CD4-positive, alpha-beta T cell (primary cell): ENCODE measurements around the gene PRIMA1. TPM values are rescaled to one million over a fixed set of nuclear protein-coding genes. Genes with fewer than 3 reads are reported as not detected.

Source experiments
- ATAC-seq: fragments of 200-7000 bp; cut with Tn5 transposase; one replicate; pipeline ENCODE4 v1.10.0; 2022; ENCODE audit warnings: mild to moderate bottlenecking; ENCODE audit not compliant: poor library complexity
- CTCF ChIA-PET: fragments of 350-600 bp; sonication (Branson Sonifier 250); formaldehyde crosslinking; loops from one replicate; lab custom pipeline; 2021; ENCODE audit warnings: antibody characterized with exemption, inconsistent platforms; lab: Charles Lee
- POLR2A ChIA-PET: fragments of 350-600 bp; sonication (Branson Sonifier 250); formaldehyde crosslinking; loops from one replicate; lab custom pipeline; 2021; ENCODE audit warnings: antibody characterized with exemption, inconsistent platforms; lab: Charles Lee
- DNase-seq, 14 experiments: peaks; one replicate each; pipeline ENCODE4 v3.0.0-alpha.2; 2013 to 2020; ENCODE audit warnings: mixed read lengths in 2 of 14
- H3K27ac ChIP-seq, 2 donors: one replicate each; pipeline versions ENCODE4 v1.5.1 to v1.7.0; 2013; ENCODE audit warnings: low read length in 2 of 2, low read depth in 1 of 2, mild to moderate bottlenecking in 1 of 2
- H3K27me3 ChIP-seq, 2 experiments: 1 replicate in 1 of 2; 2 replicates in 1 of 2; pipeline versions ENCODE4 v1.6.1 to v1.7.0; 2013; ENCODE audit warnings: low read length in 2 of 2, control low read depth in 1 of 2, mild to moderate bottlenecking in 1 of 2, moderate library complexity in 1 of 2; ENCODE audit not compliant: insufficient read depth in 2 of 2, control insufficient read depth in 1 of 2
- H3K36me3 ChIP-seq: one replicate; pipeline ENCODE4 v1.6.1; 2013; ENCODE audit warnings: low read length, control low read depth; ENCODE audit not compliant: insufficient read depth
- H3K4me1 ChIP-seq: one replicate; pipeline ENCODE4 v1.6.1; 2013; ENCODE audit warnings: low read length, control low read depth; ENCODE audit not compliant: insufficient read depth
- H3K4me3 ChIP-seq: one replicate; pipeline ENCODE4 v1.5.1; 2013; ENCODE audit warnings: mild to moderate bottlenecking, low read length, moderate library complexity
- H3K9me3 ChIP-seq, 2 experiments: 1 replicate in 1 of 2; 2 replicates in 1 of 2; pipeline versions ENCODE4 v1.6.1 to v1.7.0; 2013; ENCODE audit warnings: low read length in 2 of 2, mild to moderate bottlenecking in 2 of 2, control low read depth in 1 of 2, moderate library complexity in 1 of 2; ENCODE audit not compliant: control insufficient read depth in 1 of 2, insufficient read depth in 1 of 2
- H3K27ac Mint-ChIP-seq: one replicate; pipeline ENCODE4 v1.8.0; 2020; ENCODE audit warnings: mixed read lengths
- H3K27me3 Mint-ChIP-seq: one replicate; pipeline ENCODE4 v1.8.0; 2021; ENCODE audit warnings: mixed read lengths
- H3K36me3 Mint-ChIP-seq: one replicate; pipeline ENCODE4 v1.8.0; 2021; ENCODE audit warnings: low read depth, mixed read lengths
- H3K4me1 Mint-ChIP-seq: one replicate; pipeline ENCODE4 v1.8.0; 2021; ENCODE audit warnings: low read depth, mixed read lengths
- H3K4me3 Mint-ChIP-seq: one replicate; pipeline ENCODE4 v1.8.0; 2020; ENCODE audit warnings: mild to moderate bottlenecking, mixed read lengths
- H3K9me3 Mint-ChIP-seq: one replicate; pipeline ENCODE4 v1.8.0; 2020; ENCODE audit warnings: mixed read lengths
- intact Hi-C, 2 experiments: fragments of 100-400 bp; cut with DNase I in 1 of 2; cut with micrococcal nuclease in 1 of 2; formaldehyde crosslinking; loops; one replicate each; pipeline versions ENCODE4 v1.15.1 to v1.9.0; 2023 to 2025; cut with DNase I, micrococcal nuclease
- total RNA-seq, 174 experiments: library from RNA in 2 of 174; stranded (reverse) in 2 of 174; gene quantifications; one replicate each; pipeline ENCODE4 v1.2.3 and lab custom pipeline; 2021 to 2026
- TF ChIP-seq, protein P1 (sequence below): fragments of 200-600 bp; IDR thresholded peaks from one replicate; pipeline ENCODE4 v1.8.0; 2022; ENCODE audit warnings: antibody characterized with exemption, mild to moderate bottlenecking

PRIMA1 gene
- total RNA-seq, 2 experiments from 2014 or later: not detected

DNA sequence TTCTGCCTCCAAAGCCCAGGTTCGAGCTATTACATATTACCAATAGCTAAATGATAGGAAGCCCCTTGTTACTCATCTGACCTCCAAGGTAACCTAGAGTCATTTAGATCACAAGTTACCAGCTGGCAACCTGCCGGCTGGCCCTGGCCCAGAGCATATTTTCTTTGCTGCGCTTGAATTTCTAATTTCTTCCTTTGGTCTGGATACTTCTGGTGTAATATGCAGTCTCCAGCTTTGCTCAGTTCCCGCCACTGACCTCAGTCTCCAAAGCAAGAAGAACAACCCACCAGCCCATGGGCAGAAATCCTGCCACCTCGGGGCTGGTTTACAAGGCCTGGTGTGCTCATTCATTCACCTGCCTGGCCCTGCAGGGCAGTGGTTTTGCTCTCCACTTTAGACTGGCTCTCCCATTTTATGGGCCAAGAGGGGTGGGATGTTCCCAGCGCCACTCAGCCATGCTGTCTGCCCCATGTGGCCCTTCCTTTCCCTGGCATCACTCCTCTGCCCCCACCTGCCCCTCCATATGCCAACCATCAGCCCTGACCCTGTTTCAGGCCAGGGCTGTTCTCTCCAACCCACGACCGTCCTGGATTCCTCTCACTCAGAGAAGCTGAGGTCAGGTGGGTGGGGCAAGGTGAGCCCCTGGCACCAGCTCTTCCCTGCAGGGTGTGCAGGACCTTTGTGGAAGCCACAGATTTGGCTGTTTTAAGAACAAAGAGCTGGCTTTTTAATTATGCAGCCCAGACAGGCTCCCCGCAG is 76.0 kb downstream of the PRIMA1 start:
- peaks cover 6% of the 10 kb centered on the region for H3K27me3 Mint-ChIP-seq
- TF ChIP-seq, protein P1, sequence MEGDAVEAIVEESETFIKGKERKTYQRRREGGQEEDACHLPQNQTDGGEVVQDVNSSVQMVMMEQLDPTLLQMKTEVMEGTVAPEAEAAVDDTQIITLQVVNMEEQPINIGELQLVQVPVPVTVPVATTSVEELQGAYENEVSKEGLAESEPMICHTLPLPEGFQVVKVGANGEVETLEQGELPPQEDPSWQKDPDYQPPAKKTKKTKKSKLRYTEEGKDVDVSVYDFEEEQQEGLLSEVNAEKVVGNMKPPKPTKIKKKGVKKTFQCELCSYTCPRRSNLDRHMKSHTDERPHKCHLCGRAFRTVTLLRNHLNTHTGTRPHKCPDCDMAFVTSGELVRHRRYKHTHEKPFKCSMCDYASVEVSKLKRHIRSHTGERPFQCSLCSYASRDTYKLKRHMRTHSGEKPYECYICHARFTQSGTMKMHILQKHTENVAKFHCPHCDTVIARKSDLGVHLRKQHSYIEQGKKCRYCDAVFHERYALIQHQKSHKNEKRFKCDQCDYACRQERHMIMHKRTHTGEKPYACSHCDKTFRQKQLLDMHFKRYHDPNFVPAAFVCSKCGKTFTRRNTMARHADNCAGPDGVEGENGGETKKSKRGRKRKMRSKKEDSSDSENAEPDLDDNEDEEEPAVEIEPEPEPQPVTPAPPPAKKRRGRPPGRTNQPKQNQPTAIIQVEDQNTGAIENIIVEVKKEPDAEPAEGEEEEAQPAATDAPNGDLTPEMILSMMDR: no peak
- H3K36me3 Mint-ChIP-seq: no peaks in the 10 kb centered on the region
- H3K4me3 Mint-ChIP-seq: no peak overlapping the region
- no peak overlapping the region for H3K27ac ChIP-seq
- DNase-seq (no peak), ATAC-seq (no peak)
- peaks cover 0 to 6% of the 10 kb centered on the region in 2 experiments for H3K9me3 ChIP-seq
- CTCF ChIA-PET: no interaction called here
- no peaks in the 10 kb centered on the region for H3K4me1 ChIP-seq
- H3K4me1 Mint-ChIP-seq: no peaks in the 10 kb centered on the region
- H3K27me3 ChIP-seq: no peaks in the 10 kb centered on the region
- POLR2A ChIA-PET: no interaction called here
- intact Hi-C loops: no loop called here
- H3K36me3 ChIP-seq: no peaks in the 10 kb centered on the region
- H3K9me3 Mint-ChIP-seq: no peaks in the 10 kb centered on the region
- no peak overlapping the region for H3K27ac Mint-ChIP-seq
- H3K4me3 ChIP-seq: no peak overlapping the region

GRCh38 chr14:93709249-93709648 is 79.0 kb downstream of the PRIMA1 start:
- no peaks in the 10 kb centered on the region for H3K4me1 ChIP-seq
- TF ChIP-seq, protein P1: no peak
- Mint-ChIP-seq H3K4me1 (no peaks in the 10 kb centered on the region), H3K9me3 (no peaks in the 10 kb centered on the region), H3K27ac (no peak overlapping the region), H3K4me3 (no peak overlapping the region), H3K36me3 (no peaks in the 10 kb centered on the region), H3K27me3 (peaks cover 6% of the 10 kb centered on the region)
- POLR2A ChIA-PET: no interaction called here
- intact Hi-C loops: no loop called here
- H3K9me3 ChIP-seq: peaks cover 0 to 6% of the 10 kb centered on the region in 2 experiments
- no peak overlapping the region for H3K27ac ChIP-seq
- H3K4me3 ChIP-seq: no peak overlapping the region
- ATAC-seq (no peak), DNase-seq (no peak)
- H3K27me3 ChIP-seq: peaks cover 4 to 14% of the 10 kb centered on the region in 2 experiments
- CTCF ChIA-PET: no interaction called here
- H3K36me3 ChIP-seq: no peaks in the 10 kb centered on the region

DNA sequence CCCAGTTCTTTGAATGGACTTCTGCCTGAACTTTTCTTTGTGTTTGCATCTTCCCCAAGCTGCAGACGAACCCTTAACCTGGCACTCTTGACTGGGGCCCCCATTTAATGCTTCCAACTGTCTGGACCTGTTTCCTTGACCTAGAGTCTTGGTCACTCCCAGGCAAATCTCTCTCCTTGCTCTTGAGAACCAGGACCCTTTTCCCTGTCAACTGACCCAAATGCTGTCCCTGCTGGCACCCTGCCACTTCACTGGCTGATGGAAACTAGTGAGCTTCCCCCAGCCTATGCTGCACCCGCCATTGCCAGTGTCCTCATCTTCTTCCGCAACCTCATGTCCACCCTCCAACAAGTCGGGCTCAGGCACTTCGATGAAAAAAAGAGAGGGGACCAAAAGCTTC is 79.5 kb downstream of the PRIMA1 start:
- Histone ChIP-seq H3K36me3 (no peaks in the 10 kb centered on the region), H3K4me3 (no peak overlapping the region), H3K4me1 (no peaks in the 10 kb centered on the region), H3K27me3 (peaks cover 4 to 15% of the 10 kb centered on the region in 2 experiments), H3K27ac (no peak overlapping the region), H3K9me3 (peaks cover 0 to 6% of the 10 kb centered on the region in 2 experiments)
- ChIA-PET POLR2A (no interaction called here), CTCF (no interaction called here)
- no peaks in the 10 kb centered on the region for H3K4me1 Mint-ChIP-seq
- TF ChIP-seq, protein P1: no peak
- H3K9me3 Mint-ChIP-seq: no peaks in the 10 kb centered on the region
- no peak for ATAC-seq
- H3K27me3 Mint-ChIP-seq: peaks cover 7% of the 10 kb centered on the region
- H3K4me3 Mint-ChIP-seq: no peak overlapping the region
- no peak for DNase-seq
- intact Hi-C loops: no loop called here
- no peak overlapping the region for H3K27ac Mint-ChIP-seq
- no peaks in the 10 kb centered on the region for H3K36me3 Mint-ChIP-seq
